Activated T-cell treated with anti-CD3 and anti-CD28 coated beads for 4 hours (primary cell): ENCODE results near the gene ZMIZ1.

Source experiments
- DNase-seq: peaks from one replicate; pipeline ENCODE4 v3.0.0-alpha.2; 2020

ZMIZ1 gene

DNA sequence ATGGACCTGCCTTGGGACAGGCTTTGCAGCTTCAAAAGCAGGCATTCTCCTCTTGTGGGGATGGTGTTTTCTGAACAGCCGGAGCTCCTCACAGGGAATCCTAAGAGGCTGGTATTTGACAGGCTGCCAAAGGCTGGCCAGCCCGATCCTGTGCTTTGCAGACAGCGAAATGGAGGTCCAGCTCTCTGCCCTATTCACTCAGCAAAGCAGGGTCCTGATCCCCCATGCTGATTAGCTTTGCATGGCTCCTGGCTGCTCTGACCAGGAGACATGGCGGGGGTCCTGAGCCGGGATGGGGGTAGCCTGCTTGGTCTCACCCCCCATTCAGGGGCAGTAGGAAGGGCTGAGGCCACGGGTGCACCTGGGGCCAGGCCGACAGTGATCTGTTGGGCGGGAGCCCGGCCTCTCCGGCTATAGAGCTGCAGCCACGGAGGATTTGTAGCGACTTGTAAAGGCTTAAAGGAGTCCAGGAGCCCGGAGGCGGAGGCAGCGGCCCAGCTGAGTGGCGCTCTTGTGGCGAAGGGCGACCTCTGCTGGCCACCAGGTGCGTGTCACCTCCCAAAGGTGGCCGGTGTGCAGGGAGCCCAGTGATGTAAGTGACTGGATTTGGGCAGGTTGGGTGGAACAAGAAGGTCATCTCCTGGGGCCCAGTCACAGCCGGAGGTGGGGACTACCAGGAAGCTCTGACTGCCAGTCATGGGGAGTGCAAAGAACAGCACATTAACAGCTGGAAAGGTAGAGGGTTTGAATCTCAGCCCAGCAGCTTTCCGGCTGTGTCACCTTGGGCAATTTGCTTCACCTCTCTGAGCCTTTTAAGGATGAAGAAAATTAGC lies 126.5 kb downstream of the ZMIZ1 start:
- DNase-seq, result peak; percentile 67

DNA sequence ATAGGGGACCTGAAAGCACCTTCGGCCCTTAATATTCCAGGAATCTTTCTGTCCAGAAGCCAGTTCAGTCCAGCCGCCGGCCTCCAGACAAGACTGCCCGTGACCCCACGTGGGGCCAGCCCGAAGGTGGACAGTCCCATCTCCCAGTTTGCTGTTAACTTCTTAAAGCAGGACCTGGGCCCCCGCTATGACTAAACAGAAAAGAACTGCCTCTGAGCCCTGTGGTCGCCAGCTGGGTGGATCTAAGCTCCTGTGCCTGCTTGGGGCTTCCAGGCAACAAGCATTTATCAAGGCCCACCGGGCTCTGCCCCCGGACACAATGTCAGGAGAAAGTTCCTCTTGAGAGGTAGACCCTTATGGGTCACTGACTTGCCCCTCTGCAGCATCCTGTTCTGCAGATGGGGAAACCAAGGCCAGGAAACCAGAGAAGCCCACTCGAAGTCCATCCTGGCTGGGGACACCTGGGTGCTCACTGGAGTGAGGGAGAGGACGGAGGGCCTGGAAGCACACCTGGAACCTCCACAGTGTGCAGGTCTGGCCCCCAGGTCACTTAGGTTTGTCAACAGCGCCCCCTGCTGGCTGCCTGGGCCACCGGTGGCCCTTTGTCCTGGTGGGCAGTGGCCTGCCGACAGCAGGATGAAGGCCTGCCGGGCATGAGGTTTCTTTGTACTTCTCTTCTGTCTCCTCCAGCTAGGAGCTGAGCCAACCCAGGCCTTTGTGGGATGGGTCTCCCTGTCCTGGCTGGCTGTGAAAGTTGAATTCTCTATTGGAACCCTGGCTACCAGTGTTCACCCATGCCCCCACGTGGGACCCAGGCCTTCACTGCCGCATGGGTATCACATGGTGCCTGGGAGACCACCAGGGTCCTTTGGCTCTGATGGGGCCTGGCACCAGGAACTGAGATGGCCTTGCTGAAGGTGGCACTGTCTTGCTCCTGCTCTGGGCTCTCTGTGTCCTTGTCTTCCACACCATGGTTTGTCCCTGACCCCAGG lies 128.0 kb downstream of the ZMIZ1 start:
- DNase-seq, result peak; percentile 66

DNA sequence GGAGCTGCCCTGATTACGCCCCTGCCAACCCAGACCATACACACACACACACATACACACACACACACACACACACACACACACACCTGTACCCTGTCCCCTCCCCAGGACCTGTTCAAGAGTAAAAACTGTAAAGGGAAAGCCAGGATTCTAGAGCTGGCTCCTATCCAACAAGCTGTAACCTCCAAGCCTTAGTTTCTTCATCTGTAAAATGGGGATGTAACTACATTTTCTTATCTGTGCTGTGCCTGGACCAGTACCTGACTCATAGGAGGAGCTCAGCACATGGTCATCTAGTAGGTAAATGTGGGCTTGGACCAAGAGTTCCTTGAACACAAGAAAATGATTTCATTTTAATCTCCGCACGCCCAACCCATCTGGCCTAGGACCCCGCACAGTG lies 128.8 kb downstream of the ZMIZ1 start:
- no peak for DNase-seq

DNA sequence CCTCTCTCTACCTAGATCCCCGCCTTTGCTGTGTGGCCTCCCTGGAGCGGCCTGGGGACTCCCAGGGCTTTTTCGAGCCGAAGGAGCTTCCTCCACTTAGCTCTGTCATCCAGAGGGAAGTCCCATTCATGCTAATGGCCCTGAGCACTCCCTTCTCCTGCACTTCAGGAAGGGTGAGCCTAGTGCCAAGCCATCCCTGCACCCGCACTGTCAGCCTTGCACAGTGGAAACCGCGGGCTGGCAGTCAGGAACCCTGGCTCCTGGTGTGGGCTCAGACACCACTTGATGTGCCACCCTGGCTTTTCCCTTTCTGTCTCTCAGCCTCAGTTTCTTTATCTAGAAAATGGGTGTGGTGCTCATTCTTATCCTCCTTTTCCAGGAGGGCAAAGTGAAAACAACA lies 131.6 kb downstream of the ZMIZ1 start:
- no peak for DNase-seq

DNA sequence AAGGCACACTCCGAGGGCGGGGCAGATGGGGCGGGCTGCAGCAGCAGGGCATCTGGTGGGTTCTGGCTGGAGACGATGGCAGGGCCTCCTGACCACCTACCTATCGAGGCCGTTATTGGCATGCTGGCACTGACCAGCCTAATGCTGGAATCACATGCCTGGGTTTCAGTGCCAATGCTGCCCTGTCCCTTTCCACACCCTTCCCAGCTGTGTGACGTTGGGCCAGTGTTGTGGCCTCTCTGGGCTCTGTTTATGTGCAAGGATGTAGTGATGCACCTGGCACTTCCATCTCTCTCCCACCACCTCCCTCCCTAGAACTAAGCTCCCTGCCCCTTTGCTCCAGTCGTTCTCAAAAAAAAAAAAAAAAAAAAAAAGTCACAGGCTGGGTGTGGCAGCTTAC lies 132.9 kb downstream of the ZMIZ1 start:
- DNase-seq, result no peak

DNA sequence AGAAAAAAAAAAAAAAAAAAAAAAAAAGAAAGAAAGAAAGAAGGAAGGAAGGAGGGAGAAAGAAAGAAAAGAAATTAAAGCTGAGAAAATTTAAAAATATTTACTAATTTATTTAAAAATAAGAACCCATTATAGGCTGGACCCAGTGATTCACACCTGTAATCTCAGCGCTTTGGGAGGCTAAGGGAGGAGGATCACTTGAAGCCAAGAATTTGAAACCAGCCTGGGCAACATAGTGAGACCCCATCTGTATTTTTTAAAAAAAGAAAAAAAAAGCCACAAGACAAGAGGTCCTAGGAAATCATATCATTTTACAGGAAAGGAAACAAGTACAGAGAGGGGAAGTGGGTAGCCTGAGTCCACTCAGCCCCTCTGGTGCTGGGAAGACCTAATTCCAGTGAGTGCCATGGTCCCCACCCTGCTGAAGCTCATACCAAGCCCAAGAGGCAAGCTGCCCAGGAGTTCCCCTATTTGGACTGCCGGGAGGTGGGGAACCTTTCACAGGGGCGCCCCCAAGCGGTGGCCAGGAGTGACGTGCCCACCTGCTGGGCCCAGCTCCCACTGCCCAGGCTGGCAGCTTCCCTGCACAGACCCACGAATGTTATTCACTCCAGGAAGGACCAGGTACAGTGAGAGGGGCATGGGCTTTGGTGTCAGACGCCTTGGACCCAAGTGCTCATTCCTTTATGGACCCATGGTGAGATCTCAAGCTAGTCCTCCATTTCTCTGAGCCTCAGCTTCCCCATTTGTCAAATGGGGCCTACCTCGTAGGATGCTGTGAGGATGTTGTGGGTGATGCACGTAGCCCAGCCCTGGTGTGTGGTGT lies 133.6 kb downstream of the ZMIZ1 start:
- DNase-seq, result no peak

DNA sequence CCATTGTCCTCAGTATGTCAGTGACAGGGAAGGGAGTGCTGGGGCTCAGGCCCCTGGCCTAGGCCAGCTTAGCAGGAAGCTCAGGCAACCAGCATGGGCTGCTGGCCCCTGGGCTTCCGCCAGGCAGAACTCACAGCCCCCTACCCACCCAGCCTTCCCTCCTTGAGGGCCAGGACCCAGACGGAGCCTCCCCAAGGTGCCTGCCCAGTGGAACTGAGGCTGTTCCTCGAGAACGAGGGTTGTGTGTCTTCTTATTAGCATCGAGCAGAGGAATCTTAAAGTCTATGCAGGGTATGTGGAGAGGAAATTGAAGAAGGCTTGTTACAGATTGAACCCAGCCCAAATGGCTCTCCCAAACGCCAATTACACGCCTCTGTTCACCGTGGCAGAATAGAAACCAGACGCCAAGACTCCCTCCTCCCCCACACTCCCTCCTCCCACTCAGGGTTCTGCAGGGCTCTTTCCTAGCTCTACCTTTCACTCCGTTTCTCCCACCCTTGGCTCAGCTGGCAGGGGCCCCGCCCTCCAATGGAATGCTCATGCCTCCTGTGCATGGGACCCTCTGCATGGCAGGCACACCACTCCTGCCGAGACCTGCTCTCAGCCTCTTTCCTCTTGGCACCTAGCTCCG lies 134.4 kb downstream of the ZMIZ1 start:
- DNase-seq, result no peak

DNA sequence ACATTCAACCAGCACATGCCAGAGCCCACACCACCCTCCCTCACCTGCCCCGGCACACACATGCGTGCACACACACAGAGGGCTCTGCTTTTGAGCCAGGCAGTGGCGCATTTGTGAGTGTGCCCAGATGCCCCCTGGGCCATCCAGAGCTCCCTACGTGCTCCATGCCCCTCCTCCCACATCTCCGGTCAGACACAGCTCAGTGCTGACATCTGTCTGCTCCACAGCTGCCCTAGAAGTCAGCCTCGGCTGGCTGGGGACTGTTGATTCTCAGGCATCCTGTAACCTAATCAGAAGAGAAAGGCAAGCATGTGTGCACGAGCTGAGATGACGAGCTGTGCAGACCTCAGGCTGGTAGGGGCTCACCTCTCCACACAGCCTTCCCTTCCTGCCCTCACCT lies 135.1 kb downstream of the ZMIZ1 start:
- no peak for DNase-seq

DNA sequence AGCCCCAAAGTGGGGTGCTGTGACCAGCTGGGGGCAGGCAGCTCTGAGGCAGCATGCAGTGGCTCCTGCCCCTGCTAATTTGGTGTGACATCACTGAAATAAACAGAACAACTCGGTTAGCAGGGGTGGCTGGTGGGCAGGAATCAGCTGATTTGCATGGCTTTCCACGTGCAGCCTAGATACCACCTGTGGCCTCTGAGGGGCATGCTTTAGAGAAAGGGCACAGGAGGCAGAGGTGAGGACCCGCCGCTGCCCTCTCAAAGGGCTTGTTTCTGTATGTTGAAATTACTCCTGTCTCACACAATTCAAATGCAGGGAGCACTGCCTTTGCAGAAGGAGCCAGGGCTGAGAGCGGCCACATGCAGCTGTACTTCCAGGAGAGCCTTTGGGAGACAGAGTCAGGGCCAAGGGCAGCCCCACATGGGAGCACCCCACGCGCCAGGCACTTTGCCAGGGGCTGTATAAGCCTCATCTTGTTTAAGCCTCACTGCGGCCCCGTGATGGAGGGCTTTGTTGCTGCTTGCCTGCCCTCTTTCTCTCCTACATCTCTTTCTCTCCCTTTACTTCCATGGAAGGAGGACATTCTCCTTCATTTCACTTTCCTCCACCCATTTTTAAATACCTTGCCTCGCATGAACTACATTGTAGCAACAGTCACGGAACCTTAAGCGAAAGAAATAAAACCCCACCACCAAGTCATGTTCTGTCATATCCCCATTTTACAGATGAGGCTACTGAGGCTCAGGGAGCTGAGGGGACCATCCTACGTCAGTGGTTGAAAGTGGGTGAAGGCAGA lies 137.7 kb downstream of the ZMIZ1 start:
- no peak for DNase-seq

DNA sequence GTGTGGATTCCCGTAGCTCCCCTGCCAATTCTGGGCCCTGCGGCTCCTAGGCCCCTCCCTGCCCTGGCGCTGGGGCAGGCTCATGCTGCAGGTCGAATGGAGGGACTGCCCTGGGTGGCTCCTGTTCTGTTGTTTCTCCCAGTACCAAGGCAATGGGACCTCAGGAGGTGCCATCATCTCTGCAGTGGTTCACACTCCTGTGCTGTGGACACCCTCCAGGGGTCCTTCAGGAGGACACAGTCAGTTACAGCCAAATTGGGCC lies 138.3 kb downstream of the ZMIZ1 start:
- DNase-seq, result no peak

DNA sequence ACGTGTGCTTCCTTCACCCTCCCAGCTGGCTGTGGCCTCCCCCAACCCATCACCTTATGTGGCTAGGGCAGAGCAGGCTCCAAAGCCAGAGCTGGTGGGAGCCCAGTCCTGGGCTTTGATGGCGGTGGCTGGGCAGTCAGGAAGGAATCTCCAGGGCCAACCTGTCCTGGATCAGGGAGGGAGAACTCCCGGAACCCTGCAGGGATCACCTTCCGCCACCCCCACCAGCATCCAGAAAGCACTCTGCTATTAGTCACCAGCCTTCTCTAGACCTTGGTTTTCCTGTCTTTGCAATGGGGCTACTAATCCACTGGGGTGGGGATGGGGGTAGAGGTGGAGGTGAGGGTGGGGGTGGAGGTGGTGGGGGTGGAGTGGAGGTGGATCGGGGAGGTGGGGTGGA lies 139.0 kb downstream of the ZMIZ1 start:
- no peak for DNase-seq

DNA sequence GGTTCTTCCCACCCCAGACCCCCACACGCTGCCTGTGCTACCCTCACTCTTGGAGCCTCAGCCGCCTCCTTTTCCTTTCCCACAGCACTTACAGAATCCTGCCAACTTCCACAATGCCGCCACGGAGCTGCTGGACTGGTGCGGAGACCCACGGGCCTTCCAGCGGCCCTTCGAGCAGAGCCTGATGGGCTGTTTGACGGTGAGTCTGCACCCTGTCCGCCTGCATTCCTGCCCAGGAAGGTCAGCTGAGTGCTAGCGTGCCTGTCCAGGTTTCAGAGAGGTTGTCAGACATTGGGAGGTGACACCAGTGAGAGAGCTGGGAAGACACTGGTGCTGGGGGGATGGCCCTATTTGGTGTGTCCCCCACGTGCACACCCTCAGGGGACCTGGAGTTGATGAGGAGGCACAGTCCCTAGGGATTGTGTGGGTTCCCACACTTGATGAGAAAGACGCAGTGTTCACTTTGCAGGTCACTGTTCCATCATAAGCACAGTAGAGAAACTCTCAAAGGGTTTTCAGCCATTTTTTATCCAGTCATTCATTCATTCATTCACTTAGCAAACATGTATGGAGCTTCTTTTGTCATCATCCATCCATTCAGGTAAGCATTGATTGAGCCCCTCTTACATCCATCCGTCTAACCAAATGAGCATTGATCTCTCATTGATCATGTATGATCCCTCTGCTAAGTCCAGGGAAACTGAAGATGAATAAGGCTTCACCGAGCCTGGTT lies 139.7 kb downstream of the ZMIZ1 start:
- no peak for DNase-seq

DNA sequence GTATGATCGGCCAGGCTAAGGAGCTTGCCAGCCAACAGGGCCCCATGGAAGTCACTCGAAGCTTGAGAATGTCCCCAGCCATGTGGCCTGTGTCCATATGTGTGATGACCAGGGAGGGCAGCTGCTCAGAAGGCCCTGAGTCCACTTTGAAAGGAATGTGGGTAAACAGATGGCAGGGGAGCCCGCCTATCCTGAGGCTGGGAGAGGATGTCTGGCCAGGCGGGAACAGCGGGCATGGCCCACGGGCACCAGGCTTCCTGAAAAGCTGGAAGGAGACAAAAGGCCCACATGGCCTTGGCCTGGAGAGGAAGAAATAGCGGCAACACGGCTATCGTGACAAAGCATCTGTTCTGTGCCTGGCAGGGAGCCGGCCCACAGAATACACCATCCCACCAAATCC lies 140.6 kb downstream of the ZMIZ1 start:
- DNase-seq, result no peak

DNA sequence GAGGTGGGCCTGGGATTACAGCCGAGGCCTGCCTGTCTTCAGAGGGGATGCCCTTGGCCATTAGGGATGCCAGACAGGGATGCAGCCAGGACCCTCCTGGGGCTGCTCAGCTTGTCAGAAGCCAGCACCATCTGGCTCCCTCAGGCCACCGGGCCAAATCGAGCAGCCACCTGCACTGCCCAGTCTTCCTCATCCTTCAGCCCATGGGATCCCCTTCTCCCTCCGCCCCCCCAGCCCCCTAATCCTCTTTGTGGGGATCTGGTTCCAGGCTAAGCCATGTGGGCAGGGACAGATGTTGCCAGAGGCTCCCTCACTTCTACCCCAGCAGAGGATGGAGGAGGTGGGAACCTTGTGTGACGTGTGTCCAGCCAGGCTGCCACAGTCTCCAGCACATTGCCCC lies 141.1 kb downstream of the ZMIZ1 start:
- no peak for DNase-seq

DNA sequence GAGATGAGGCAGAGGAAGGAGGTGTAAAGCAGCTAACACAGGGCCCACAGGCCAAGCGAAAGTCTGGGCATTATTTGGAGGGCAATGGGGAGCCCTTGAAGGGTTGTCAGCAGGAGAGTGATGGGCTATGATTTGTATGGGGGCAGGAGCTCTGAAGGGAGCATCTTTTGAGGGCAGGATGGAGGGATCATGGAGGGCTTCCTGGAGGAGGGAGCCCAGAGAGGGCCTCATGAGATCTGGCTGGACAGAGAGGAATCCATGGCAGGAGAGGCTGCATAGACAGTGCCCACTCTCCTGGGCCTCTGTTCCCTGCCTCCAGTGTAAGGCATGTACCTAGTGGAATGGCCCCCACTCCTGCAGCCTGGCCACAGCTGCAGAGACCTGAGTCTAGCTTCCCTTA lies 141.9 kb downstream of the ZMIZ1 start:
- DNase-seq, result no peak

DNA sequence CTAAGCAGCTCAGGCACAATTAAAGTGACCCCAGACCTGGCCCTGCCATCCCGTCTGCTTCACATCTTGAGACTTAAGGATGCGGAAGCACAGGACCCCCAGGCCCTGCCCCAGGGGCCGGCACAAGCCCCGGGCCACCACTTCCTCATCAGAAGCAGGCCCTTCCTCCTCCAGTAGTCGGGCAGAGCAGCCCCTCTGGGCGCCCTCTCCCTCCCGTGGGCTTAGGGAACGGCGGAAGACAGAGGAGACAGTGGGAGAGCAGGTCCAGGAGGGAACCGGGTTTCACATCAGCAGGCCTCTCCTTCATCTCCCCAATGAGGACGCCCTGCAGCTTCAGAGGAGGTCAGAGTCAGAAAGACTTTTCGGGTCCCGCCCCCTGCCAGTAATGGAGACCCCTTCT lies 142.8 kb downstream of the ZMIZ1 start:
- DNase-seq, result no peak

DNA sequence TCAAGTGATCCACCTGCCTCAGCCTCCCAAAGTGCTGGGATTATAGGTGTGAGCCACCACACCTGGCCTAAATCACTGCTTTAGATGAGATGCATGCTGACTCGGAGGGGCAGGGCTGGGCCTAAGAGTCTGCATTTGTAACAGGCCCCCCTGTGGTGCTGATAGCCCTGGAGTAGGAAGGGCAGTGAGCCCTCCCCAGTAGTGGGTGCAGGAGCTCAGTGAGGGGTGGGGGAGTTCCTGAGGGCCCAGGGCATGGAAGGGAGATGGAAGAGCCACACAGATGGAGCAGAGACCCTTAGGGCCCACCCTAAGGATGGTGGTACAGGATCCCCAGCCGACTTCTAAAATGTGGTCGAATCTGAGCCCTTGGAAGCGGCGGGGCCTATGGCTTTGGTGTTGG lies 146.8 kb downstream of the ZMIZ1 start:
- DNase-seq, result no peak

DNA sequence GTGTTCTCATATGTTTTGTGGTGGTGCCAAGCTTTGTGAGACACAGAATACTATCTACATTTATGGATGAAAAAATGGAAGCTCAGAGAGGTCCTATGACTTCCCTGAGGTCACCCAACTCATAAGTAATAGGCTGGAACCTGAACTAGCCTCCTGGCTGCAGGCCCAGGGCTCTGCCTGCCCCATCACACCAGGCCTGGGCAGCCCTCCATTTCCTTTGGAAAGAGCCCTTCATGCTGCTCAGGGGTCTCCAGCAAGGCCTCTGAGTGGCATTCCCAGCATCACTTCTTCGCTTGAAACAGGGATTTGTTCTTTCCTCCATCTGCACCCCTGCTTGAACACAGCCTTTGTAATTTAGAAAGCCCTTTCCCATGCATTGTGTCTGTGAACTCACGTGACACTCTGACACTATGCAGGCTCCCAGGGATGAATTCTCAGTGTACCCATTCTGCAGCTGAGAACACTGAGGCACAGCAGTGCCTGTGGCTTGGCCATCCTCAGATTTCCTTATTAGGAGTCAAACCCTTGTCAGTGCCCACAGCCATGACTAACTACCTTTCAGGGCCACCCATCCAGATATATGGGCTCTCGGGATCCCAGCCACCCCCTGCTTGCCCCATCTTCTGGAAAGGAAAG lies 150.7 kb downstream of the ZMIZ1 start:
- DNase-seq, result no peak

DNA sequence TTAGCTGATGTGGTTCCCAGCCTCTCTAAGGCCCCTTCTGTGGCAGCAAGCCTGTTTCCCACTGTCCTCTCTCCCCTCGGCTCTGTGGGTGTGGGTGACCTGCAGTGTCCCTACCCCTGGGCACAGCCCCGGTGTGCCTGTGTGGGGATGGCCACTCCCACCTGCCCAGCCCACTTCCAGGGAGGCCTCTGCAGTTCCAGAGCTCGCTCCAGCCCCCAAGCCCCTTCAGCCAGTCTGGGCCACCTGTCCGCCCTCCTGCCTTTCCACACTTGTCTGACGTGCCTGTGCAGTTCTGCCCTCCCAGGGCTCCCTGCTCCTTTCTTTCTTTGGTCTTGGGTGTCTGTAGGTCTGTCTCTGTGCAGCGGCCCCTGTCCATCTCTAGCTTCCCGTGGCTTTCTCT lies 151.5 kb downstream of the ZMIZ1 start:
- DNase-seq, result no peak

DNA sequence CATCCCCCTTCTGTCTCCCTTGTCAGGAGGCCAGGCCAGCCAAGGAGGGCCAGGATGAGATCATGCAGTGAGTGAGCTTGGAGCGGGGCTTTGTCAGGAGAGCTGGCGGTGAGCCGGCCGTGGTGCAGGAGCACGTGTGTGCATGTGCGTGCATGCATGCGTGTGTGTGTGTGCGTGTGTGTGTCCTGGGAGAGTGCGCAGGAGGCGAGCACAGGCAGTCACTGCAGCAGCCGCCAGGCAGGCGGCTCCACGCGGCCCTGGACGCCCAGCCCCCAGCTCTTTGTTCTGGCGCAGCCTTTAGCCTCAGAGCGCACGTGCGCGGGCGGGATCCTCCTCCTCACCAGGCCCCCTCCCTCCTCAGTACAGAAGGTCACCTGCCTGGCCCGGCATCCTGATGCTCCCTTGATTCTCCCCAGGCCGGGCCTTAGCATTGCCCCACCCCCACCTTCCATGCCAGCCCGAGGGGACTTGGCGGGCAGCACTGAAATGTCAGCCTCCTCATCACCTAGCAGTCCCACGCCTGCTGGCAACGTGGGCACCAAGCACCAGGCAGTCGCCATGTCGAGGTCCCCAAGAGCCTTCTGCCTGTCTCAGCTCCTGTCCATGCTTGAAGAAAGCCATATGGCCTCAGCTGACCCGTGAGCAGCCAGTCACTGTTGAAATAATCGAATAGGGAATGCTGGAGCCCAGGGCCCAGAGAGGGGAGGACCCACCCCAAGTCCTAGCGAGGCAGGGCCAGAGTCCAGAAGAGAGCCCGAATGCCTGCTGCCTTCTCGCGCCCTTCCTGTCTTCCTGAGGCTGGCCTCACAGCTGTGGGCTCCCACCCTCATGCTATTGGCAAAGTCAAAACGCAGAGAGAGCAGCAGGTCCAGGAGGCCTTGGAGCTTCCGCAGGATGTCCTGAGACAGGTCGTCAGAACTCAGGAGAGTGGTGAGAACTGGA lies 152.6 kb downstream of the ZMIZ1 start:
- no peak for DNase-seq
